Mucosa of descending colon (tissue), 3 donors: ENCODE results near the gene ZNF367. TPM values are rescaled to one million over a fixed set of nuclear protein-coding genes. Genes with fewer than 3 reads are reported as not detected.

Source experiments
- ATAC-seq: fragments of 200-7000 bp; cut with Tn5 transposase; one replicate; pipeline ENCODE4 v1.9.1; 2020; ENCODE audit warnings: mild to moderate bottlenecking, moderate library complexity
- DNase-seq, 3 donors: peaks; one replicate each; pipeline ENCODE4 v3.0.0-alpha.2; 2020
- H3K36me3 ChIP-seq: fragments of 200-600 bp; one replicate; pipeline ENCODE4 v1.8.0; 2021; ENCODE audit warnings: low read depth, mild to moderate bottlenecking
- H3K4me1 ChIP-seq: fragments of 200-600 bp; one replicate; pipeline ENCODE4 v1.8.0; 2021; ENCODE audit warnings: low read depth, mild to moderate bottlenecking
- H3K4me3 ChIP-seq: fragments of 200-600 bp; one replicate; pipeline ENCODE4 v1.8.0; 2021; ENCODE audit warnings: mild to moderate bottlenecking
- H3K9me3 ChIP-seq: fragments of 200-600 bp; one replicate; pipeline ENCODE4 v1.8.0; 2021; ENCODE audit warnings: mild to moderate bottlenecking
- intact Hi-C, 2 donors: fragments of 100-400 bp; cut with DNase I in 1 of 2; cut with micrococcal nuclease in 1 of 2; formaldehyde crosslinking; loops; one replicate each; pipeline versions ENCODE4 v1.11.0 to v1.11.1; 2022; cut with DNase I, micrococcal nuclease
- total RNA-seq, 3 donors: library from RNA; stranded (reverse); fragmentation: NEBNext Ultra II Directional in 2 of 3; extraction: Animal tissue kit (Norgen Biotek cat#: 25700) in 2 of 3; gene quantifications; one replicate each; pipeline versions ENCODE4 v1.2.1 to v1.2.4, GENCODE V29; 2021 to 2023
- TF ChIP-seq, protein P1 (sequence below): fragments of 200-600 bp; IDR thresholded peaks from one replicate; pipeline ENCODE4 v1.8.0; 2022; ENCODE audit warnings: antibody characterized with exemption, mild to moderate bottlenecking
- donor health status: DM: no; HTN: no; CAD: no; lungs with moderate emphysema.
- donor health status: DM: no; HTN: no; CAD: no.
- donor health status: DM: no; HTN: yes; CAD: no.

Gene ZNF367
- total RNA-seq, 3 donors from 2014 or later, result 1.4 to 5.1 (median 2.6) TPM

DNA sequence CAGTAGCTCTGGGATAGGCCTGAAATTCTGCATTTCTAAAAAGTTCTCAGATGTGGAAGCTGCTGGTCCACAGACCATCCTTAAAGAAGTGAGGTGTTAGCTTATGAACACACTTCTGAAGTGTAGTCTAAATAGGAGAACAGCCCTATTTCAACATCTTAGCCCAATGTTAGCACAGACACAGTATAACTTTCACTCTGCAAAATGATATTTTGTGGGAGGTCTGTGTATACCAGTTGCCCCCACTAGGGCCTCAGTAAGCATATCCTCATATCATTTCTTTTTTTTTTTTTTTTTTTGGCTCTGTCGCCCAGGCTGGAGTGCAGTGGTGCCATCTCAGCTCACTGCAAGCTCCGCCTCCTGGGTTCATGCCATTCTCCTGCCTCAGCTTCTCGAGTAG lies 24.3 kb upstream of the ZNF367 start:
- H3K4me3 ChIP-seq, result no peak overlapping the region
- TF ChIP-seq, protein P1, sequence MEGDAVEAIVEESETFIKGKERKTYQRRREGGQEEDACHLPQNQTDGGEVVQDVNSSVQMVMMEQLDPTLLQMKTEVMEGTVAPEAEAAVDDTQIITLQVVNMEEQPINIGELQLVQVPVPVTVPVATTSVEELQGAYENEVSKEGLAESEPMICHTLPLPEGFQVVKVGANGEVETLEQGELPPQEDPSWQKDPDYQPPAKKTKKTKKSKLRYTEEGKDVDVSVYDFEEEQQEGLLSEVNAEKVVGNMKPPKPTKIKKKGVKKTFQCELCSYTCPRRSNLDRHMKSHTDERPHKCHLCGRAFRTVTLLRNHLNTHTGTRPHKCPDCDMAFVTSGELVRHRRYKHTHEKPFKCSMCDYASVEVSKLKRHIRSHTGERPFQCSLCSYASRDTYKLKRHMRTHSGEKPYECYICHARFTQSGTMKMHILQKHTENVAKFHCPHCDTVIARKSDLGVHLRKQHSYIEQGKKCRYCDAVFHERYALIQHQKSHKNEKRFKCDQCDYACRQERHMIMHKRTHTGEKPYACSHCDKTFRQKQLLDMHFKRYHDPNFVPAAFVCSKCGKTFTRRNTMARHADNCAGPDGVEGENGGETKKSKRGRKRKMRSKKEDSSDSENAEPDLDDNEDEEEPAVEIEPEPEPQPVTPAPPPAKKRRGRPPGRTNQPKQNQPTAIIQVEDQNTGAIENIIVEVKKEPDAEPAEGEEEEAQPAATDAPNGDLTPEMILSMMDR, result no peak
- ATAC-seq (no peak), DNase-seq (no peak)
- H3K9me3 ChIP-seq, result no peaks in the 10 kb centered on the region
- H3K36me3 ChIP-seq, result no peaks in the 10 kb centered on the region
- no peaks in the 10 kb centered on the region for H3K4me1 ChIP-seq
- intact Hi-C loops, result no loop called here

DNA sequence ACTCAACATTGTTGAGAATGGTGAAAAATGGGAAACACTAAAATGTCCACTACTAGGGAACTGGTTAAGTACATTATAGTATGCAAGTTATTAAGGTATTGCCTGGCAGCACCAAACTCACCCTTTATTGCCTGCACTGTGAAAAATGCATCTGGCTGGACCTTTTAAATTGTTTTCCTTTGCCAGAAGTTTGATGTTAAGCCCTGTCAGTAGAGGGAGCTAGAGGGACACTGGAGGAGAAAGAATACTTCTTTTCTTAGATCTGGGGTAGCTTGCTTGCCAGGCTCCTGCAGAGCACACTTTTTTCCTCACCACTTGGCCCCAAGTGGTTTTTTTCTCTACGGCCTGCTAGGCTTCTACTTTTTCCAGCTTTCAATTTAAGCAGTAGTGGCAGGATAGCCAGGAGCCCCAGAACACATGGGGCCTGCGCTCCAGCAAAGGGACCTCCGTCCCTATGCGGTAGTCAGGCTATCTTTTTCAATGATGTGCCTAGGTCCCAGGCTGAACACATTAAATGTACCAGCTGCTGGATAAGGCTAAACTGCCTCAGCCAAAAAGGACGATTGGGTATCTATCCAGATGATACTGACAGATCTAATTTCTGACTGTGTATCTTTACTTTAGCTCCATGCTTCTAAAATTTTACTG lies 23.8 kb upstream of the ZNF367 start:
- no peaks in the 10 kb centered on the region for H3K9me3 ChIP-seq
- H3K4me1 ChIP-seq, result no peaks in the 10 kb centered on the region
- intact Hi-C loops, result no loop called here
- TF ChIP-seq, protein P1, result peak; percentile 46
- DNase-seq, result peak in 1 of 3 donors; percentile 60
- ATAC-seq, result peak; percentile 76
- no peak overlapping the region for H3K4me3 ChIP-seq
- H3K36me3 ChIP-seq, result no peaks in the 10 kb centered on the region

DNA sequence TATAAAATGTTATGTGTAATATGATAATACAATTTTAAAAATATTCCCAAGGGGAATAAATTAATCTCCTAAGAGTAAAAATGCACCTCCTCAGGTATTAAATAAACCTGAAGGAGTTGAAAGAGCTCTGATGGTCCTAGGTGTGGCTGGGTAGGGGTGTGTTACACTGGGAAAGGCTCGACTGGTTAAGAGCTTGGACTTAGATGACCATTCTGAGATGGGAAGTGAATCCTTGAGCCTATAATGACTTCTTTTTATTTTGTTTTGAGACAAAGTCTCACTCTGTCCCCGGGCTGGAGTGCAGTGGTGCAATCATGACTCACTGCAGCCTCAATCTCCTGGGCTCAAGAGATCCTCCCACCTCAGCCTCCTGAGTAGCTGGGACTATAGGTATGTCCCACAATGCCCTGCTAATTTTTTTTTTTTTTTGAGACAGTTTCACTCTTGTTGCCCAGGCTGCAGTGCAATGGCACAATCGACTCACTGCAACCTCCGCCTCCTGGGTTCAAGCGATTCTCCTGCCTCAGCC lies 22.6 kb upstream of the ZNF367 start:
- no peak overlapping the region for H3K4me3 ChIP-seq
- H3K36me3 ChIP-seq, result no peaks in the 10 kb centered on the region
- H3K4me1 ChIP-seq, result no peaks in the 10 kb centered on the region
- TF ChIP-seq, protein P1, result no peak
- H3K9me3 ChIP-seq, result no peaks in the 10 kb centered on the region
- ATAC-seq (peak; percentile 67), DNase-seq (no peak)
- intact Hi-C loops, result no loop called here

DNA sequence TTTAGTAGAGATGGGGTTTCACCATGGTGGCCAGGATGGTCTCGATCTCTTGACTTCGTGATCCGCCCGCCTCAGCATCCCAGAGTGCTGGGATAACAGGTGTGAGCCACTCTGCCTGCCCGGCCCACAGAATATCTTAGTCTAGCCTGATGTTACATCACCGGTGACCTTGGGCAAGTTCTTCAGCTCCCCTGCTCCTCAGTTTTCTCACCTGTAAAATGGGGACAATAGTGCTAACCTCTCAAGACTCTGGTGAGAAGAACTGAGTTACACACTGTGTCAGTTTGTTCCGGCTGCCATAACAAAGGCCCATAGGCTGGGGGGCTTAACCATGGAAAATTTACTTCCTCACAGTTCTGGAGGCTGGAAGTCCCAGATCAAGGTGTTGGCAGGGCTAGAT lies 19.3 kb upstream of the ZNF367 start:
- TF ChIP-seq, protein P1, result no peak
- Histone ChIP-seq H3K4me1 (no peaks in the 10 kb centered on the region), H3K36me3 (no peaks in the 10 kb centered on the region), H3K9me3 (no peaks in the 10 kb centered on the region), H3K4me3 (no peak overlapping the region)
- DNase-seq (no peak), ATAC-seq (no peak)
- intact Hi-C loops, result no loop called here

DNA sequence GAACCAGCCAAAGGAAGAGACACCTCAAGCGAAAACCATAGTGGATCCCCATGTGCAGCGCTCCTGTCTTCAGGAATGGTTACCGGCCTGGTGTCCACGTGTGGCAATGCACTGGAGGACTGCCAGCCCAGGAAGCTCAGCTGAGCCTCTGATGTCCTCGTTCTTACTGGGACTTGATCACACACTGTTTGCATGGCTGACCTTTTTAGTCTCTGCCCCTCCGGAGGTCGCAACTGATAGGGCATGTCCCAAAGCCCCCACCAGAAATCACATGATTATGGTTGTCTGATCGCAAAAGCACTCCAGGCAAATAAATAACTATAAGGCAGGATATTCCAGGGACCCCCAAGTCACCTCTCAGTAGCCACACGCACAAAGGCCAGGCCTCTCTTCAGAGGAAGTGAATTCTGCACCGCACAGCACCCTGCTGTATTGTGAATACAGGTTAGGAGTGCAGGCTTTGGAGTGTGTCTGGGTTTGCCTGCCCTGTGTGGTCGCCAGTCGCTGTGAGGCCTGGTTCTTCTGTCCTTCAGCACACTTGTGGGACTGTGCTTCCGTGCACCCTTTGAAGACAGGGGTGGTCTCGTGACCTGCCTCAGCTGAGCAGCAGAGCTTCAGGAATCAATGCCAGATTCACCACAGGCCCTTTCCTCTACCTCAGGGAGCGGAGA lies 18.4 kb upstream of the ZNF367 start:
- TF ChIP-seq, protein P1, result no peak
- DNase-seq (no peak), ATAC-seq (no peak)
- no peaks in the 10 kb centered on the region for H3K4me1 ChIP-seq
- no peak overlapping the region for H3K4me3 ChIP-seq
- H3K36me3 ChIP-seq, result no peaks in the 10 kb centered on the region
- intact Hi-C loops, result no loop called here
- no peaks in the 10 kb centered on the region for H3K9me3 ChIP-seq
